HG03060 (cell line): ENCODE measurements around the gene TMEM161A.

Experiments used
- ATAC-seq: cut with Tn5 transposase; IDR thresholded peaks from one replicate; pipeline ENCODE4 v1.9.1; 2021; ENCODE audit warnings: low read depth, moderate number of reproducible peaks; ENCODE audit not compliant: unreplicated experiment

Gene TMEM161A

GRCh38 chr19:19098703-19099632 lies 39.3 kb downstream of the TMEM161A start:
- ATAC-seq = no peak

- ATAC-seq = no peak
These were observed 40.1 kb downstream of the TMEM161A start for GRCh38 chr19:19098084-19098702.

- ATAC-seq = no peak
These were observed 41.3 kb downstream of the TMEM161A start for GRCh38 chr19:19096641-19097627.

- no peak for ATAC-seq
These were observed 42.6 kb downstream of the TMEM161A start for GRCh38 chr19:19095691-19096090.

GRCh38 chr19:19094513-19094912 lies 43.8 kb downstream of the TMEM161A start:
- no peak for ATAC-seq

GRCh38 chr19:19087676-19088075 lies 50.6 kb downstream of the TMEM161A start:
- no peak for ATAC-seq

GRCh38 chr19:19083413-19084178 lies 54.7 kb downstream of the TMEM161A start:
- no peak for ATAC-seq

- no peak for ATAC-seq
These were observed 56.6 kb downstream of the TMEM161A start for GRCh38 chr19:19081642-19082151.

- no peak for ATAC-seq
These were observed 58.7 kb downstream of the TMEM161A start for GRCh38 chr19:19079571-19079970.

GRCh38 chr19:19078801-19079200 lies 59.5 kb downstream of the TMEM161A start:
- no peak for ATAC-seq

- no peak for ATAC-seq
These were observed 61.2 kb downstream of the TMEM161A start for GRCh38 chr19:19077103-19077502.

- no peak for ATAC-seq
These were observed 61.8 kb downstream of the TMEM161A start for GRCh38 chr19:19076476-19076875.

GRCh38 chr19:19075126-19075525 lies 63.2 kb downstream of the TMEM161A start:
- no peak for ATAC-seq

GRCh38 chr19:19074196-19074882 lies 63.9 kb downstream of the TMEM161A start:
- ATAC-seq = no peak

- ATAC-seq = no peak
These were observed 66.4 kb downstream of the TMEM161A start for GRCh38 chr19:19071897-19072296.
